Activated T-cell treated with anti-CD3 and anti-CD28 coated beads, Interleukin-2, amount 50 U/mL, for 4 hours (primary cell): ENCODE measurements around the gene OR52W1. TPM values are rescaled to one million over a fixed set of nuclear protein-coding genes. Genes with fewer than 3 reads are reported as not detected.

Experiments
- ATAC-seq, 2 donors: fragments of 200-7000 bp; cut with Tn5 transposase; one replicate each; pipeline ENCODE4 v1.10.0; 2021
- DNase-seq: peaks from one replicate; pipeline ENCODE4 v3.0.0-alpha.2; 2020
- H3K27me3 Mint-ChIP-seq: one replicate; pipeline ENCODE4 v1.8.0; 2021; ENCODE audit warnings: low read depth, mixed read lengths
- H3K36me3 Mint-ChIP-seq: one replicate; pipeline ENCODE4 v1.8.0; 2022; ENCODE audit warnings: mixed read lengths; ENCODE audit not compliant: insufficient read depth
- H3K4me1 Mint-ChIP-seq: one replicate; pipeline ENCODE4 v1.8.0; 2021; ENCODE audit warnings: low read depth, mixed read lengths
- H3K4me3 Mint-ChIP-seq: one replicate; pipeline ENCODE4 v1.8.0; 2021; ENCODE audit warnings: mild to moderate bottlenecking, moderate library complexity, mixed read lengths
- H3K9me3 Mint-ChIP-seq: one replicate; pipeline ENCODE4 v1.8.0; 2021; ENCODE audit warnings: mixed read lengths
- total RNA-seq, 3 donors: library from RNA; stranded (reverse); gene quantifications; one replicate each; pipeline ENCODE4 v1.2.1, GENCODE V29; 2021

The OR52W1 gene
- total RNA-seq, 3 donors from 2014 or later, result not detected

- no peak for DNase-seq
- H3K27me3 Mint-ChIP-seq, result no peaks in the 10 kb centered on the region
- peaks cover 37% of the 10 kb centered on the region for H3K36me3 Mint-ChIP-seq
These were observed 5.7 kb downstream of the OR52W1 start for GRCh38 chr11:6204706-6205105.

GRCh38 chr11:6205366-6205765 is 6.3 kb downstream of the OR52W1 start, which contains the start of gene C11orf42:
C11orf42 (plus strand) TSS chr11:6205557; CDS start chr11:6205616, 59 bp downstream.
- DNase-seq (no peak), ATAC-seq (no peak)
- Mint-ChIP-seq H3K4me1 (peaks cover 38% of the 10 kb centered on the region), H3K36me3 (peaks cover 41% of the 10 kb centered on the region), H3K27me3 (no peaks in the 10 kb centered on the region), H3K9me3 (no peaks in the 10 kb centered on the region), H3K4me3 (no peak within 1 kb of the TSS)

More at GRCh38 chr11:6204706-6205105, 5.7 kb downstream of the OR52W1 start:
- peaks cover 38% of the 10 kb centered on the region for H3K4me1 Mint-ChIP-seq
- H3K9me3 Mint-ChIP-seq, result no peaks in the 10 kb centered on the region
- H3K4me3 Mint-ChIP-seq, result no peak overlapping the region
- ATAC-seq, result no peak

- ATAC-seq (no peak), DNase-seq (no peak)
- Mint-ChIP-seq H3K4me1 (peaks cover 30% of the 10 kb centered on the region), H3K27me3 (no peaks in the 10 kb centered on the region), H3K9me3 (no peaks in the 10 kb centered on the region), H3K4me3 (no peak overlapping the region), H3K36me3 (peaks cover 48% of the 10 kb centered on the region)
These were observed 7.6 kb downstream of the OR52W1 start for GRCh38 chr11:6206456-6207180.

GRCh38 chr11:6209801-6210200 is 10.8 kb downstream of the OR52W1 start:
- peaks cover 4% of the 10 kb centered on the region for H3K4me1 Mint-ChIP-seq
- no peak overlapping the region for H3K4me3 Mint-ChIP-seq
- peaks cover 40% of the 10 kb centered on the region for H3K36me3 Mint-ChIP-seq
- H3K27me3 Mint-ChIP-seq, result no peaks in the 10 kb centered on the region
- H3K9me3 Mint-ChIP-seq, result no peaks in the 10 kb centered on the region
- DNase-seq (no peak), ATAC-seq (no peak)

- DNase-seq (no peak), ATAC-seq (no peak)
- peaks cover 44% of the 10 kb centered on the region for H3K36me3 Mint-ChIP-seq
- no peaks in the 10 kb centered on the region for H3K9me3 Mint-ChIP-seq
- H3K27me3 Mint-ChIP-seq, result no peaks in the 10 kb centered on the region
- no peaks in the 10 kb centered on the region for H3K4me1 Mint-ChIP-seq
- H3K4me3 Mint-ChIP-seq, result no peak overlapping the region
These were observed 11.4 kb downstream of the OR52W1 start for GRCh38 chr11:6210274-6210955.

GRCh38 chr11:6214530-6214929 is 15.5 kb downstream of the OR52W1 start:
- Mint-ChIP-seq H3K27me3 (no peaks in the 10 kb centered on the region), H3K36me3 (peaks cover 45% of the 10 kb centered on the region), H3K4me3 (no peak overlapping the region), H3K9me3 (no peaks in the 10 kb centered on the region), H3K4me1 (peaks cover 2% of the 10 kb centered on the region)
- DNase-seq, result no peak
- no peak for ATAC-seq

GRCh38 chr11:6216501-6216900 is 17.5 kb downstream of the OR52W1 start:
- Mint-ChIP-seq H3K4me1 (peaks cover 2% of the 10 kb centered on the region), H3K36me3 (peaks cover 43% of the 10 kb centered on the region), H3K9me3 (no peaks in the 10 kb centered on the region), H3K27me3 (no peaks in the 10 kb centered on the region), H3K4me3 (no peak overlapping the region)
- DNase-seq, result no peak
- ATAC-seq, result no peak

GRCh38 chr11:6217722-6218121 is 18.7 kb downstream of the OR52W1 start:
- peaks cover 54% of the 10 kb centered on the region for H3K36me3 Mint-ChIP-seq
- H3K9me3 Mint-ChIP-seq, result no peaks in the 10 kb centered on the region
- ATAC-seq (no peak), DNase-seq (no peak)
- H3K4me3 Mint-ChIP-seq, result no peak overlapping the region
- peaks cover 2% of the 10 kb centered on the region for H3K4me1 Mint-ChIP-seq
- no peaks in the 10 kb centered on the region for H3K27me3 Mint-ChIP-seq

GRCh38 chr11:6219359-6219758 is 20.3 kb downstream of the OR52W1 start:
- Mint-ChIP-seq H3K27me3 (no peaks in the 10 kb centered on the region), H3K36me3 (peaks cover 63% of the 10 kb centered on the region), H3K9me3 (no peaks in the 10 kb centered on the region), H3K4me3 (no peak overlapping the region), H3K4me1 (peaks cover 2% of the 10 kb centered on the region)
- no peak for DNase-seq
- no peak for ATAC-seq

GRCh38 chr11:6223854-6224253 is 24.8 kb downstream of the OR52W1 start:
- no peaks in the 10 kb centered on the region for H3K27me3 Mint-ChIP-seq
- H3K4me3 Mint-ChIP-seq, result no peak overlapping the region
- no peak for DNase-seq
- H3K4me1 Mint-ChIP-seq, result peaks cover 24% of the 10 kb centered on the region
- peaks cover 53% of the 10 kb centered on the region for H3K36me3 Mint-ChIP-seq
- ATAC-seq, result no peak
- H3K9me3 Mint-ChIP-seq, result no peaks in the 10 kb centered on the region

GRCh38 chr11:6224421-6224820 is 25.4 kb downstream of the OR52W1 start:
- DNase-seq (no peak), ATAC-seq (no peak)
- peaks cover 28% of the 10 kb centered on the region for H3K4me1 Mint-ChIP-seq
- H3K4me3 Mint-ChIP-seq, result no peak overlapping the region
- no peaks in the 10 kb centered on the region for H3K27me3 Mint-ChIP-seq
- H3K36me3 Mint-ChIP-seq, result peaks cover 53% of the 10 kb centered on the region
- H3K9me3 Mint-ChIP-seq, result no peaks in the 10 kb centered on the region

- DNase-seq, result no peak
- Mint-ChIP-seq H3K9me3 (no peaks in the 10 kb centered on the region), H3K27me3 (no peaks in the 10 kb centered on the region), H3K4me3 (no peak overlapping the region), H3K4me1 (peaks cover 34% of the 10 kb centered on the region), H3K36me3 (peaks cover 48% of the 10 kb centered on the region)
- ATAC-seq, result no peak
These were observed 26.0 kb downstream of the OR52W1 start for GRCh38 chr11:6225024-6225423.

- no peak for DNase-seq
- no peaks in the 10 kb centered on the region for H3K27me3 Mint-ChIP-seq
- ATAC-seq, result no peak
- no peak overlapping the region for H3K4me3 Mint-ChIP-seq
- peaks cover 45% of the 10 kb centered on the region for H3K36me3 Mint-ChIP-seq
- H3K4me1 Mint-ChIP-seq, result peaks cover 43% of the 10 kb centered on the region
- no peaks in the 10 kb centered on the region for H3K9me3 Mint-ChIP-seq
These were observed 26.9 kb downstream of the OR52W1 start for GRCh38 chr11:6225896-6226295.

GRCh38 chr11:6228520-6228919 is 29.5 kb downstream of the OR52W1 start:
- H3K4me1 Mint-ChIP-seq, result peaks cover 59% of the 10 kb centered on the region
- DNase-seq, result no peak
- no peaks in the 10 kb centered on the region for H3K9me3 Mint-ChIP-seq
- H3K27me3 Mint-ChIP-seq, result no peaks in the 10 kb centered on the region
- no peak for ATAC-seq
- no peak overlapping the region for H3K4me3 Mint-ChIP-seq
- peaks cover 26% of the 10 kb centered on the region for H3K36me3 Mint-ChIP-seq

- Mint-ChIP-seq H3K4me1 (peaks cover 66% of the 10 kb centered on the region), H3K36me3 (peaks cover 19% of the 10 kb centered on the region), H3K9me3 (no peaks in the 10 kb centered on the region), H3K4me3 (no peak overlapping the region), H3K27me3 (no peaks in the 10 kb centered on the region)
- no peak for DNase-seq
- no peak for ATAC-seq
These were observed 30.9 kb downstream of the OR52W1 start for GRCh38 chr11:6229911-6230310.
